Measurements from ENCODE around the gene KCNIP4. TPM values are rescaled to one million over a fixed set of nuclear protein-coding genes. Genes with fewer than 3 reads are reported as not detected.

KCNIP4 gene
- total and polyA plus RNA-seq, 2 donors (not counting 3 experiments of a cell fraction or from before 2014, with no cell fraction given) = not detected

GRCh38 chr4:20982544-20982943 lies 966.0 kb downstream of the KCNIP4 start:
- ChIA-PET POLR2A (no interaction called here), CTCF (no interaction called here)
- no peaks in the 10 kb centered on the region for H3K36me3 ChIP-seq (ENCODE audit: control insufficient read depth in 2 of 2, extremely low read depth in 1 of 2, insufficient read depth in 2 of 2, low read length in 2 of 2)
- intact Hi-C loops (cut with micrococcal nuclease) (no loop called here), dilution Hi-C loops (cut with MboI; ENCODE audit: extremely low pct_ligation_motif_present, low sequenced_read_pairs) (no loop called here)
- no peaks in the 10 kb centered on the region for H3K9me3 ChIP-seq (replicated peaks; ENCODE audit: control insufficient read depth, insufficient read depth, low read length)
- no peak overlapping the region for H3K9ac ChIP-seq (replicated peaks; ENCODE audit: extremely low read depth, insufficient read depth, low read length)
- DNase-seq (ENCODE audit: low read depth, low spot score) (no peak), FAIRE-seq (no peak)
- H3K27me3 ChIP-seq (ENCODE audit: control insufficient read depth in 2 of 2, insufficient read depth in 2 of 2, low read length in 2 of 2) = no peaks in the 10 kb centered on the region
- H3K4me3 ChIP-seq (replicated peaks in 1 of 3; ENCODE audit: insufficient read depth in 1 of 3, low read depth in 1 of 3, low read length in 3 of 3) = no peak overlapping the region
- no TSS peak for BruUV-seq (replicated peaks)
- TF ChIP-seq CTCF (IDR thresholded peaks at IDR 0.05; ENCODE audit: extremely low read depth in 1 of 2, insufficient read depth in 1 of 2, low read depth in 1 of 2, low read length in 2 of 2) = no peak
- no peak for TF ChIP-seq POLR2A (IDR thresholded peaks at IDR 0.05; ENCODE audit: low read depth, low read length)
- TF ChIP-seq GATA2 (IDR thresholded peaks at IDR 0.05; ENCODE audit: insufficient read depth, insufficient read length, low read depth, low read length) = no peak
- TF ChIP-seq MYC (IDR thresholded peaks at IDR 0.05; ENCODE audit: low read depth, low read length) = no peak
- no peak for TF ChIP-seq JUN (IDR thresholded peaks at IDR 0.05; ENCODE audit: borderline replicate concordance, insufficient read depth, insufficient read length, low read depth)
- TF ChIP-seq POLR2AphosphoS5 (IDR thresholded peaks at IDR 0.05; ENCODE audit: insufficient read depth, low read depth, low read length) = no peak
- no peak for TF ChIP-seq FOS (IDR thresholded peaks at IDR 0.05; ENCODE audit: borderline replicate concordance, insufficient read depth, low read length)
- no peak for TF ChIP-seq EZH2 (IDR thresholded peaks at IDR 0.05; ENCODE audit: borderline replicate concordance, low read depth, low read length, severe bottlenecking)
- no peak for TF ChIP-seq MAX (IDR thresholded peaks at IDR 0.05; ENCODE audit: insufficient read depth, insufficient read length)
- H3K9me1 ChIP-seq (replicated peaks; ENCODE audit: control insufficient read depth, extremely low read depth, insufficient read depth, low read length) = no peaks in the 10 kb centered on the region
- no peaks in the 10 kb centered on the region for H4K20me1 ChIP-seq (replicated peaks; ENCODE audit: control insufficient read depth, extremely low read depth, insufficient read depth, low read length)
- H3K4me1 ChIP-seq (ENCODE audit: control insufficient read depth, extremely low read depth, insufficient read depth, low read length) = no peaks in the 10 kb centered on the region
- H3K79me2 ChIP-seq (ENCODE audit: control insufficient read depth, insufficient read depth, low read length) = no peaks in the 10 kb centered on the region
- H3K4me2 ChIP-seq (ENCODE audit: insufficient read depth, low read length) = no peak overlapping the region
- no peak overlapping the region for H3K27ac ChIP-seq (ENCODE audit: insufficient read depth, low read depth, low read length)
- no peak overlapping the region for H2AFZ ChIP-seq (ENCODE audit: low read depth, low read length)

All from endothelial cell of umbilical vein (primary cell).